PC-3 (cell line): Measurements from ENCODE around the gene SERPINA12. TPM values are rescaled to one million over a fixed set of nuclear protein-coding genes. Genes with fewer than 3 reads are reported as not detected.

Experiments used
- ATAC-seq: fragments of 200-7000 bp; cut with Tn5 transposase; 2 replicates; pipeline ENCODE4 v1.9.1; 2020; ENCODE audit warnings: mild to moderate bottlenecking, moderate library complexity
- BruUV-seq: library from RNA; stranded (reverse); fragments of 400-500 nt; replicated peaks from 2 replicates; lab custom pipeline; 2021; lab: Mats Ljungman, UMichigan
- CTCF ChIA-PET: fragments of 300-600 bp; sonication (Branson Sonifier 250); formaldehyde crosslinking; loops from one replicate; lab custom pipeline; 2022; ENCODE audit warnings: antibody characterized with exemption; lab: Charles Lee
- POLR2A ChIA-PET: fragments of 300-600 bp; sonication (Branson Sonifier 250); formaldehyde crosslinking; loops from one replicate; lab custom pipeline; 2022; ENCODE audit warnings: antibody characterized with exemption; ENCODE audit not compliant: unreplicated experiment; lab: Charles Lee
- DNase-seq: peaks from one replicate; pipeline ENCODE4 v3.0.0-alpha.2; 2015
- H2AFZ ChIP-seq: fragments of 300-600 bp; sonication (generic); 2 replicates; pipeline ENCODE4 v1.6.0; 2016; ENCODE audit warnings: antibody characterized with exemption, low read length
- H3F3A ChIP-seq: fragments of 300-600 bp; sonication (generic); one replicate; pipeline ENCODE4 v1.6.0; 2017; ENCODE audit warnings: antibody characterized with exemption, low read length, control low read depth, mild to moderate bottlenecking; ENCODE audit not compliant: unreplicated experiment
- H3K27ac ChIP-seq: fragments of 300-600 bp; sonication (generic); 2 replicates; pipeline ENCODE4 v1.5.1; 2016; ENCODE audit warnings: mild to moderate bottlenecking, low read length
- H3K27me3 ChIP-seq: fragments of 300-600 bp; sonication (generic); 2 replicates; pipeline ENCODE4 v1.6.1; 2016; ENCODE audit warnings: low read length, mixed read lengths
- H3K36me3 ChIP-seq: fragments of 300-600 bp; sonication (generic); 2 replicates; pipeline ENCODE4 v1.6.1; 2016; ENCODE audit warnings: low read depth, mixed run types, low read length, mixed read lengths
- H3K4me1 ChIP-seq: fragments of 300-600 bp; sonication (generic); 2 replicates; pipeline ENCODE4 v1.5.1; 2016; ENCODE audit warnings: low read length; ENCODE audit not compliant: insufficient read depth
- H3K4me2 ChIP-seq: fragments of 300-600 bp; sonication (generic); 2 replicates; pipeline ENCODE4 v1.6.0; 2016; ENCODE audit warnings: low read length
- H3K4me3 ChIP-seq: fragments of 300-600 bp; sonication (generic); 2 replicates; pipeline ENCODE4 v1.5.1; 2016; ENCODE audit warnings: mild to moderate bottlenecking, low read length, mixed read lengths
- H3K79me2 ChIP-seq: fragments of 300-600 bp; sonication (generic); 2 replicates; pipeline ENCODE4 v1.6.1; 2017; ENCODE audit warnings: low read length, mixed read lengths
- H3K9ac ChIP-seq: fragments of 300-600 bp; sonication (generic); 2 replicates; pipeline ENCODE4 v1.6.0; 2016; ENCODE audit warnings: mild to moderate bottlenecking, low read length
- H3K9me2 ChIP-seq: fragments of 300-600 bp; sonication (generic); replicated peaks from 2 replicates; pipeline ENCODE4 v1.6.1; 2016; ENCODE audit warnings: mixed run types, low read length, mixed read lengths
- H3K9me3 ChIP-seq: fragments of 300-600 bp; sonication (generic); 2 replicates; pipeline ENCODE4 v1.6.1; 2016; ENCODE audit warnings: low read length, mixed read lengths
- H4K20me1 ChIP-seq: fragments of 300-600 bp; sonication (generic); 2 replicates; pipeline ENCODE4 v1.6.1; 2016; ENCODE audit warnings: low read length, mixed read lengths
- EZH2 ChIP-seq: fragments of 300-600 bp; sonication (generic); IDR thresholded peaks from one replicate; pipeline ENCODE4 v1.6.1; 2017; ENCODE audit warnings: antibody characterized with exemption, mild to moderate bottlenecking, low read length; ENCODE audit not compliant: unreplicated experiment
- EZH2phosphoT487 ChIP-seq: fragments of 300-600 bp; sonication (generic); IDR thresholded peaks from 2 replicates; pipeline ENCODE4 v1.6.1; 2018; ENCODE audit warnings: mild to moderate bottlenecking, antibody characterized with exemption, low read length, borderline replicate concordance
- intact Hi-C: fragments of 100-400 bp; cut with micrococcal nuclease; formaldehyde crosslinking; loops from 2 replicates; pipeline ENCODE4 v1.9.0; 2023
- total RNA-seq: library from RNA; depleted of rRNA; stranded (reverse); fragments of >200 nt; gene quantifications from 2 replicates; pipeline ENCODE4 v1.2.3, GENCODE V29; 2014
- TF ChIP-seq, protein P1 (sequence below): fragments of 300-600 bp; sonication (generic); conservative IDR thresholded peaks from 2 replicates; pipeline ENCODE4 v1.5.1; 2017; ENCODE audit warnings: antibody characterized with exemption, low read depth, mild to moderate bottlenecking, low read length

Gene SERPINA12
- total RNA-seq, 1 experiment from 2014 or later, result not detected

DNA sequence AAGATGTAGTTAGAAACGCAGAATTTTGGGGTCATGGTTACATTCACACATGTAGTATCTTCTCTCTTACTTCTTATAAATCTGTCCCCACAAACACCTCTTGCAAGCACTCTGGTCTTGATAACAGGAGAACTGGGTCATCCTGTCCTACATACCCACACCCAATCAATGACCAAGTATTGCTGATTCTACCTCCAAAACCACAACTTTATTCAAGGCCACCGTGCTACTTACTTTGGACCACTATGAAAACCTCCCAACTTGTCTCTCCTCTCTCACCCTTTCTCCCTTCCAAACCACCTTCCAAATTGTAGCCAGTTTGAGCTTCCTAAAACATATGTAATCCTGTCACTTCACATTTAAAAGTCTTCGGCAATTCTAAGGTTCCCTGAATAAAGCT is 62.1 kb downstream of the SERPINA12 start:
- H3K36me3 ChIP-seq, result no peaks in the 10 kb centered on the region
- CTCF ChIA-PET, result no interaction called here
- POLR2A ChIA-PET, result no interaction called here
- H3K9ac ChIP-seq, result no peak overlapping the region
- 0 out of 2 replicates have a peak, but pooled peaks cover 8% of the 10 kb centered on the region for H3K27me3 ChIP-seq
- no peak overlapping the region for H3K4me2 ChIP-seq
- no peaks in the 10 kb centered on the region for H3K79me2 ChIP-seq
- intact Hi-C loops, result no loop called here
- no peak overlapping the region for H2AFZ ChIP-seq
- no TSS peak for BruUV-seq
- H4K20me1 ChIP-seq, result no peaks in the 10 kb centered on the region
- no peaks in the 10 kb centered on the region for H3K9me3 ChIP-seq
- H3F3A ChIP-seq, result no peaks in the 10 kb centered on the region
- H3K27ac ChIP-seq, result no peak overlapping the region
- TF ChIP-seq EZH2 (no peak), EZH2phosphoT487 (no peak)
- TF ChIP-seq, protein P1, sequence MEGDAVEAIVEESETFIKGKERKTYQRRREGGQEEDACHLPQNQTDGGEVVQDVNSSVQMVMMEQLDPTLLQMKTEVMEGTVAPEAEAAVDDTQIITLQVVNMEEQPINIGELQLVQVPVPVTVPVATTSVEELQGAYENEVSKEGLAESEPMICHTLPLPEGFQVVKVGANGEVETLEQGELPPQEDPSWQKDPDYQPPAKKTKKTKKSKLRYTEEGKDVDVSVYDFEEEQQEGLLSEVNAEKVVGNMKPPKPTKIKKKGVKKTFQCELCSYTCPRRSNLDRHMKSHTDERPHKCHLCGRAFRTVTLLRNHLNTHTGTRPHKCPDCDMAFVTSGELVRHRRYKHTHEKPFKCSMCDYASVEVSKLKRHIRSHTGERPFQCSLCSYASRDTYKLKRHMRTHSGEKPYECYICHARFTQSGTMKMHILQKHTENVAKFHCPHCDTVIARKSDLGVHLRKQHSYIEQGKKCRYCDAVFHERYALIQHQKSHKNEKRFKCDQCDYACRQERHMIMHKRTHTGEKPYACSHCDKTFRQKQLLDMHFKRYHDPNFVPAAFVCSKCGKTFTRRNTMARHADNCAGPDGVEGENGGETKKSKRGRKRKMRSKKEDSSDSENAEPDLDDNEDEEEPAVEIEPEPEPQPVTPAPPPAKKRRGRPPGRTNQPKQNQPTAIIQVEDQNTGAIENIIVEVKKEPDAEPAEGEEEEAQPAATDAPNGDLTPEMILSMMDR, result no peak
- no peak for ATAC-seq
- H3K9me2 ChIP-seq, result no peaks in the 10 kb centered on the region
- no peak overlapping the region for H3K4me3 ChIP-seq
- H3K4me1 ChIP-seq, result no peaks in the 10 kb centered on the region
- no peak for DNase-seq

DNA sequence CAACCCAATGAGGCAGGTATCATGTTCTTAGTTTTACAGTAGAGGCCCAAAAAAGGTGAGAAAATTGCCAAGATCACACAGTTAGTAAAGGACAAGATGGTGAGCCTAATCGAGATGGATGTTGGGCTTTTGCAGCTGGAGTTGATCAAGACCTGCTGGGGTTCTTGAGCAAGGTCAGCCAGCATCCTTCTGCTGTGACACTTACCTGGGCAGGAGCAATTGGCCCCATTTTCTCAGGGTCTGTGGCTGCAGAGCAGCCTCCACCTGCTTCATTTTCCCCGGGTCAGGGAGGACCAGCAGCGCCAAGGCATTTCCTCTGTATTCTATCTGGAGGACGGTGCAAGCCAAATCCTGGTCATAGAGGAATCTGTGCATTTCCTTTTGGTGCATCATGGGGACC is 63.1 kb downstream of the SERPINA12 start:
- ChIA-PET POLR2A (no interaction called here), CTCF (no interaction called here)
- no peak for DNase-seq

DNA sequence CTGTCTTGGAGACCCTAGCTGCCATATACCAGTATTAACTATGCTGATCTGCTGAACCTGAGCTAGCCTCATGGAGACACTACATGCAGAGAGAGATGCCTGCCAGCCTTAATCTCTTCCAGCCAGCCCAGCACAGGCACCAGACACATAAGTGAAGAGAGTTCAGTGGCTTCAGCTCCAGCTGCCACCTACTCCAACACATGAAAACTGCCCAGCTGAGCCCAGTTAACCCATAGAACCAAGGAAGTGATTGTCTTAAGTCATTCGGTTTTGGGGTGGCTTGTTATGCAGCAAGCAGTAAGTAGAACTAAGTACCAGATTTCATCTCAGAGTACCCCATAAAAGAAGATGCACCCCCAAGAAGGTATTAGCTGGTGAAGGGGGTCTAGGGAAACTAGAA is 64.3 kb downstream of the SERPINA12 start:
- Histone ChIP-seq H3K4me1 (no peaks in the 10 kb centered on the region), H3K4me3 (no peak overlapping the region), H3F3A (no peaks in the 10 kb centered on the region), H3K9me3 (no peaks in the 10 kb centered on the region), H3K4me2 (no peak overlapping the region), H3K36me3 (no peaks in the 10 kb centered on the region), H3K9me2 (no peaks in the 10 kb centered on the region), H3K27me3 (0 out of 2 replicates have a peak, but pooled peaks cover 6% of the 10 kb centered on the region), H4K20me1 (no peaks in the 10 kb centered on the region), H3K27ac (no peak overlapping the region), H2AFZ (no peak overlapping the region), H3K9ac (no peak overlapping the region), H3K79me2 (no peaks in the 10 kb centered on the region)
- DNase-seq (no peak), ATAC-seq (no peak)
- ChIA-PET CTCF (no interaction called here), POLR2A (no interaction called here)
- BruUV-seq, result no TSS peak
- intact Hi-C loops, result no loop called here
- no peak for TF ChIP-seq EZH2
- TF ChIP-seq, protein P1, result no peak
- no peak for TF ChIP-seq EZH2phosphoT487

More for the DNA sequence above, 63.1 kb downstream of the SERPINA12 start:
- no TSS peak for BruUV-seq
- no peaks in the 10 kb centered on the region for H3K9me3 ChIP-seq
- H3K27ac ChIP-seq, result no peak overlapping the region
- H3K9me2 ChIP-seq, result no peaks in the 10 kb centered on the region
- H3K79me2 ChIP-seq, result no peaks in the 10 kb centered on the region
- intact Hi-C loops, result no loop called here
- H3K4me2 ChIP-seq, result no peak overlapping the region
- H3K4me1 ChIP-seq, result no peaks in the 10 kb centered on the region
- H3K36me3 ChIP-seq, result no peaks in the 10 kb centered on the region
- H3F3A ChIP-seq, result no peaks in the 10 kb centered on the region
- no peak for ATAC-seq
- no peak overlapping the region for H2AFZ ChIP-seq
- 0 out of 2 replicates have a peak, but pooled peaks cover 8% of the 10 kb centered on the region for H3K27me3 ChIP-seq
- no peak overlapping the region for H3K9ac ChIP-seq
- H4K20me1 ChIP-seq, result no peaks in the 10 kb centered on the region
- no peak for TF ChIP-seq EZH2
- no peak overlapping the region for H3K4me3 ChIP-seq
